ENCODE results near the gene MAN1A1.

The MAN1A1 gene

DNA sequence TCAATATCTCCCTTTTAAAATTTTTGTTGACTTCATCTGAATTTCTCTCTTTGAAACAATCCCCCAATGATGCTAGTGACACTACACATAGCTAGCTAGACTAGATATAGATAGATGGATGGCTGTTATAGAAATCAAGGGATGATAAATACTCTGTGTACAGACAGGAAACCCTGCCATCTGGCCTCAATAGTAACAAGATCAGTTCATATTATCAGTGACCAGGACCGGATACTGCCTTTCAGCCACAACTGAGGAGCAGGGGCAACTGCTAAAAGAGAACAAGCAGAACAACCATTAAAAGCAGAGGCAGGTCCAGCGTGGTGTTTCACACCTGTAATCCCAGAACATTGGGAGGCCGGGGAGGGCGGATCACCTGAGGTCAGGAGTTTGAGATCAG lies 152.8 kb downstream of the MAN1A1 start:
- TF ChIP-seq, protein P1, sequence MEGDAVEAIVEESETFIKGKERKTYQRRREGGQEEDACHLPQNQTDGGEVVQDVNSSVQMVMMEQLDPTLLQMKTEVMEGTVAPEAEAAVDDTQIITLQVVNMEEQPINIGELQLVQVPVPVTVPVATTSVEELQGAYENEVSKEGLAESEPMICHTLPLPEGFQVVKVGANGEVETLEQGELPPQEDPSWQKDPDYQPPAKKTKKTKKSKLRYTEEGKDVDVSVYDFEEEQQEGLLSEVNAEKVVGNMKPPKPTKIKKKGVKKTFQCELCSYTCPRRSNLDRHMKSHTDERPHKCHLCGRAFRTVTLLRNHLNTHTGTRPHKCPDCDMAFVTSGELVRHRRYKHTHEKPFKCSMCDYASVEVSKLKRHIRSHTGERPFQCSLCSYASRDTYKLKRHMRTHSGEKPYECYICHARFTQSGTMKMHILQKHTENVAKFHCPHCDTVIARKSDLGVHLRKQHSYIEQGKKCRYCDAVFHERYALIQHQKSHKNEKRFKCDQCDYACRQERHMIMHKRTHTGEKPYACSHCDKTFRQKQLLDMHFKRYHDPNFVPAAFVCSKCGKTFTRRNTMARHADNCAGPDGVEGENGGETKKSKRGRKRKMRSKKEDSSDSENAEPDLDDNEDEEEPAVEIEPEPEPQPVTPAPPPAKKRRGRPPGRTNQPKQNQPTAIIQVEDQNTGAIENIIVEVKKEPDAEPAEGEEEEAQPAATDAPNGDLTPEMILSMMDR (IDR thresholded peaks at IDR 0.05; ENCODE audit: borderline replicate concordance, control extremely low read depth, extremely low read depth, insufficient read depth, missing control alignments), result no peak
- in situ Hi-C loops (cut with MboI; ENCODE audit: low sequenced_read_pairs, unreplicated experiment), result no loop called here
- DNase-seq (ENCODE audit: low spot score), result no peak

DNA sequence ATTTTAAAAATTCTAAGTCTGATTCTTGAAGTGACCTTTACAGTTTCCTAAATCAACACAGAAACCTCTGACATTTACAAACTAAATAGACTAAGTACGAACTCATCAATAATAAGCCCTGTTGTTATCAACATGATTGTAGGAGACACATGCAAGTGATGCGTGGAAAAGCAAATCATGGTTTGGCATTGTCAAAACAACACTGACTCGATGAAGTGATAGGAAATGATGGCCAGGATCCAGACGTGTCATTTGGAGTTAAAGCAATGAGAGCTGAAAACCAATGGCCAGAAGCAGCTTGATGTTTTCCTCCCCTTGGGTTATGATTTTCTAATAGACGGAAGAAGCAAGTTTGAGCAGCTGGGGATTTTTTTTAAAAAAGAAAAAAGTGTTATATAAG lies 153.7 kb downstream of the MAN1A1 start:
- no peak for DNase-seq (ENCODE audit: low spot score)
- in situ Hi-C loops (cut with MboI; ENCODE audit: low sequenced_read_pairs, unreplicated experiment), result no loop called here
- TF ChIP-seq, protein P1 (IDR thresholded peaks at IDR 0.05; ENCODE audit: borderline replicate concordance, control extremely low read depth, extremely low read depth, insufficient read depth, missing control alignments), result no peak

DNA sequence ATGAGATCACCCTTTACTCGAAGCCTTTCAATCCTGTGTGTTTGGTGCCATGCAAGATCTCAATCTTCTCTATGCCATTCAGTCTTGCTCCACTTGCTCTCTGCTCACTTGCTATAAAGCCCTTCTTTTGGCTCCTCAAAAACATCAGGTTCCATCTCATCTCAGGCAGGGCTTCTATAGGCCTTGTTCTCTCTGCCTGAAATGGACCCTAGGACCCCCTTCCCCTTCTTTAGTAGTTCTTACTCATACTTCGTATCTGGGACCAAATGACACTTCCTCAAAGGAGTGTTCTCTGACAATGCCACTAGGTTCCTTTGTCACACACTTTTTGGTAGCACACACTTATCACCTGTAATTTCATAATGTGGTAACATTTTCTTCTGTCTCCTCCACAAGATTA lies 154.4 kb downstream of the MAN1A1 start:
- DNase-seq (ENCODE audit: low spot score), result no peak
- in situ Hi-C loops (cut with MboI; ENCODE audit: low sequenced_read_pairs, unreplicated experiment), result no loop called here
- TF ChIP-seq, protein P1 (IDR thresholded peaks at IDR 0.05; ENCODE audit: borderline replicate concordance, control extremely low read depth, extremely low read depth, insufficient read depth, missing control alignments), result no peak

DNA sequence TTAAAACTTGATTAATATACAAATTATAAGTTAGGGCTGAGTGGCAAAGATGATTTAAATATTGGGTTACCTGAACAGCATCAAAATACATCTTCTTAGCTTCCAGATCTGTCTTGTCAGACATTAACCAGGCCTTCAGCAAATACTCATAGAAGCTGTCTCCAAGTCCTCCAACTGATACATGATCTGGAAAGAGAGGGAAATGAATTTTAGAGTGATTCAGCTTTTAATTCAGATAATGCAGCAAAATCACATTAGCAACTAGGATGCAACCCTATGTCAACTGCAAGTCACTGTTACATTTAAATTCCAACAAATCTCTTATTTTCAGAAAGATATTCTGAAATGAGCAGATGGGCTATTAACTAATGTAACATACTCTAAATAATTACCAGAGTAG lies 155.9 kb downstream of the MAN1A1 start:
- DNase-seq (ENCODE audit: low spot score), result no peak
- in situ Hi-C loops (cut with MboI; ENCODE audit: low sequenced_read_pairs, unreplicated experiment), result no loop called here
- TF ChIP-seq, protein P1 (IDR thresholded peaks at IDR 0.05; ENCODE audit: borderline replicate concordance, control extremely low read depth, extremely low read depth, insufficient read depth, missing control alignments), result no peak

DNA sequence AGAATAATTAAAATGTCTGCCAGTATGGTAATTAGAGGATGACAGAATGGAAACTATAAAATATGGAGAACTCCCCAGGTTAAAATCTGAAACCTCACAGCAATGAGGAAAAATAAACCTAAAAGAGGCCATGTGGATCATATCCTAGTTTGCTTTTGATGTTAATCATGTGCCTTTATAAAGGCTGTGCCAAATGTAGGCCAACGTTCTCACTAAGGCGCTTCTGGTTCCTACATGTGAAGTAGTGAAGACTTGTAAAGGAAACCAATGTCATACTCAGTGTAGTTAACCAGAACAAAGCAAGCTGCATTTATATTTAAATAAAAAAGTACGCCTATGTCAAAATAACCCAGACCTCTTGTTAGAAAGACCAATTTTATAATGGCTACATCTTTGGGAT lies 157.4 kb downstream of the MAN1A1 start:
- DNase-seq (ENCODE audit: low spot score), result no peak
- in situ Hi-C loops (cut with MboI; ENCODE audit: low sequenced_read_pairs, unreplicated experiment), result no loop called here
- TF ChIP-seq, protein P1 (IDR thresholded peaks at IDR 0.05; ENCODE audit: borderline replicate concordance, control extremely low read depth, extremely low read depth, insufficient read depth, missing control alignments), result no peak

DNA sequence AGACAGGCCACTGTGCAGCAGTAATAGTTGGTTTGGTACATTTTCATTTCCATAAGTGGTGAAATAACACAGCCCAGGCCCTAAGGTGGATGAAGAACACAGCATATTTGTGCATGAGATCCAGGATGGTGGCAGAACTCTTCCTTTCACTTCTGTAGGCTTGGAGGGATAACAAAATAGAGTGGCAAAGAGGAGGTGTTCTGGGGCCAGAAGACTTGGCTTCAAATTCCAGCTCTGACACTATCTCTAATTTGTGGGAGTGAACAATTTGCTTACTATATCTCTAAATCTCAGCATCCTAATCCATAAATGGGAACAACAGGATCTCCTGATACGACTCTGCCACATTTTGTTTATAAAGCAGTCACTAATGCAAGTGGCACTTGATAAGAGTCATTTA lies 159.4 kb downstream of the MAN1A1 start:
- in situ Hi-C loops (cut with MboI; ENCODE audit: low sequenced_read_pairs, unreplicated experiment), result no loop called here
- DNase-seq (ENCODE audit: low spot score), result no peak
- TF ChIP-seq, protein P1 (IDR thresholded peaks at IDR 0.05; ENCODE audit: borderline replicate concordance, control extremely low read depth, extremely low read depth, insufficient read depth, missing control alignments), result no peak

DNA sequence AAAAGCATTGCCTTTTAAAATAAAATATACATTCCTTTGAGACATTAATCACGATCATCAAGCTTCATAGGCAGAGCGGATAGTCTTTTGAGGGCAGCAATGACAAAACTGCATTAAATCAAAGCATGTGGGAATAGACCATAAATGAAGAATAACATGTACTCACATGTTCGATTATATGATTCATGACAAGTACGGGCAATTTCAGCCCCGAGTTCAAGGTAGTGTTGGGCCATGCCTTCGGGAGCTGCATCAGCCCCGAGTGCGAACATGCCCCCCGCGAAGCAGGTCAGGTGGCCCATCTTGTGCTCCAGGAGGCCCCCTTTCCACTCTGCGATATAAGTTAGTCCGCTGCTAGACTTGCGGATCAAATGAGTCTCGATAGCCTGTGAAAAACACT lies 160.1 kb downstream of the MAN1A1 start:
- TF ChIP-seq, protein P1 (IDR thresholded peaks at IDR 0.05; ENCODE audit: borderline replicate concordance, control extremely low read depth, extremely low read depth, insufficient read depth, missing control alignments), result no peak
- DNase-seq (ENCODE audit: low spot score), result no peak
- in situ Hi-C loops (cut with MboI; ENCODE audit: low sequenced_read_pairs, unreplicated experiment), result no loop called here

Measured in GM13976 (cell line).